NCI-H1417 (cell line): Measurements from ENCODE around the gene KRT38.

ENCODE experiments used
- DNase-seq, 3 experiments: peaks; one replicate each; lab custom pipeline; 2025; lab: John Stamatoyannopoulos, UW

Gene KRT38

DNA sequence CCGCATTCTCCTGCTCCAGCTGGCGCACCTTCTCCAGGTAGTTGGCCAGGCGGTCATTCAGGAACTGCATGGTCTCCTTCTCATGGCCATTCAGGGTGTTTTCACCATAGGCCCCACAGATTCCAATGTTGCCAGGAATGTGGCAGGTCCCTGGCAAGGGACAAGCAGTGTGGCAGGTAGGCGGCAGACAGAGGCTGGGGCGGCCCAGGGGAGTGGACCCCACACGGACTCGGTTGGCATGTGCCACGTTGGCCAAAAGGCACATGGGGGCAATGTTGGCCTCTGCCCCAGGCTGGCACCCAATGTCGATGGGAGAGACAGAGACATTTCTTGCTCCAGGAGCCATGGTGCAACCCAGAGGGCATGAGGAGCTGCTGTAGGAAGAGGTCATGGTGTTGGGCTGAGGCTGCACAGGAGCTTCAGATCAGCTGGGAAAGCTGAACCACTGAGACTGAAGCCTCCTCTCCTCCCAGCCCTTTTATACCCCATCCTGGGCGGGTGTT, at the start of gene KRT38:
Gene KRT38 (minus strand): TSS at position 453 of the 503 bp plus-strand sequence. CDS start 62 bp downstream, at position 391.
- no peak for DNase-seq

DNA sequence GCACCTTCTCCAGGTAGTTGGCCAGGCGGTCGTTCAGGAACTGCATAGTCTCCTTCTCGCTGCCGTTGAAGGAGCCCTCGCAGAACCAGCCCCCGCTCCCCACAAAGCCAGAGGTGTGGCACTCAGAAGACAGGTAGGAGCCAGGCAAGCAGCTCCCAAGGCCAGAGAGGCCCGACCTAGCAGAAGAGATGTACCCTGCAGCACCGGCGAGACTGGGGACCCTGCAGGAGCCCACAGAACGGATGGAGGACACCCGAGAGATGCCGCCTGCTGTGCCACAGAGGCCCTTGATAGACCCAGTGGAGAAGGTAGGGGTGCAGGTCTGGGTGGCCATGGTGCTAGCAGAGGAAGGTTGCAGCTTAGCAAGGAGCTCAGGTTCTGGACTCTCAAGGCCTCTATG, 48.7 kb upstream of the KRT38 start, which contains the start of gene KRT36:
Gene KRT36 (minus strand): TSS at position 380 of the 400 bp plus-strand sequence. CDS start 46 bp downstream, at position 334.
- no peak for DNase-seq

DNA sequence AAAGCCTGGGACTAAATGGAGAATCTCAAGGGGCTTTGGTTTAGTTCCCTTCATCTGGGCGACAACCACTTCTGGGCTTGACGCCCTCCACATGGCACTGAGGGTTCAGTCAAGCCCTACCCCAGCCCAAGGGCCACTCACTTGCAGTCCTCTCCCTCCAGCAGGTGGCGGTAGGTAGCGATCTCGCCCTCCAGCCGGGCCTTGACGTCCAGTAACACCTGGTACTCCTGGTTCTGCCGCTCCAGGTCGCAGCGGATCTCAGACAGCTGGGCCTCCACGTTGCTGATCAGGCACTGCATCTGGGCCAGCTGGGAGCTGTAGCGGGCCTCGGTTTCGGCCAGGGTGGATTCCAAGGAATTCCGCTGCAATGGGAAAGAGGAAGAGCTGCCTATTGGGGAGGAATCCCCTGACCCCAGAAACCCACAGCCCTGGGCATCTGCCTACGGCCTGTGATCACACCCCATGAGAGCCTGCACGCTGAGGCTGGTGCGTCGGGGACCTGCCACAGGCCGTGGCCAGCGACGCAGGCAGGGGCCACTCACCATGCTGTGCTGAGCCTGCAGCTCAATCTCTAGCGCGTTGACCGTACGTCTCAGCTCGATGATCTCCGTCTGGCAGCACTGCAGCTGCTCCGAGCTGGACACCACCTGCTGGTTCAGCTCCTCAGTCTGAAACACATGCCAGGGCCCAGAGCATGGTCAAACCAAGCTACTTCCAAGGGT, 46.2 kb upstream of the KRT38 start:
- no peak for DNase-seq

DNA sequence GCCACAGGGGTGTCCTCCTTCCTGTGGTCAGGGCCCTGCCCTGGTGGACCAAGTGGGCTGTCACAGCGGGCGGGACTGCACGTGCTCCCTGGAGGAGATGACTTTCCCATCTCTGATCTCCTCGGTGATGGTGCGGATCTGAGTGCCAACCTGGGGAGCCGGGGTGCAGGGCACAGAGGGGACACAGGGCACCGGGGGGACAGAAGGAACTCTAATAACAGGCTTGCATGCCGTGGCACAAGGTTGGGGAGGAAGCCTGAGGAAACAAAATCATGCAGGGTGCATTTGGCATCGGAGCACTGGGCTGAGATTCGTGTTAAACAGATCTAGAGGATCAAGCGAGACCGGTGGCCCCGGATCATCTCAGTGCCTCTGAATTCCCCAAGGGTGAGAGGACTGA, 45.5 kb upstream of the KRT38 start:
- no peak for DNase-seq

DNA sequence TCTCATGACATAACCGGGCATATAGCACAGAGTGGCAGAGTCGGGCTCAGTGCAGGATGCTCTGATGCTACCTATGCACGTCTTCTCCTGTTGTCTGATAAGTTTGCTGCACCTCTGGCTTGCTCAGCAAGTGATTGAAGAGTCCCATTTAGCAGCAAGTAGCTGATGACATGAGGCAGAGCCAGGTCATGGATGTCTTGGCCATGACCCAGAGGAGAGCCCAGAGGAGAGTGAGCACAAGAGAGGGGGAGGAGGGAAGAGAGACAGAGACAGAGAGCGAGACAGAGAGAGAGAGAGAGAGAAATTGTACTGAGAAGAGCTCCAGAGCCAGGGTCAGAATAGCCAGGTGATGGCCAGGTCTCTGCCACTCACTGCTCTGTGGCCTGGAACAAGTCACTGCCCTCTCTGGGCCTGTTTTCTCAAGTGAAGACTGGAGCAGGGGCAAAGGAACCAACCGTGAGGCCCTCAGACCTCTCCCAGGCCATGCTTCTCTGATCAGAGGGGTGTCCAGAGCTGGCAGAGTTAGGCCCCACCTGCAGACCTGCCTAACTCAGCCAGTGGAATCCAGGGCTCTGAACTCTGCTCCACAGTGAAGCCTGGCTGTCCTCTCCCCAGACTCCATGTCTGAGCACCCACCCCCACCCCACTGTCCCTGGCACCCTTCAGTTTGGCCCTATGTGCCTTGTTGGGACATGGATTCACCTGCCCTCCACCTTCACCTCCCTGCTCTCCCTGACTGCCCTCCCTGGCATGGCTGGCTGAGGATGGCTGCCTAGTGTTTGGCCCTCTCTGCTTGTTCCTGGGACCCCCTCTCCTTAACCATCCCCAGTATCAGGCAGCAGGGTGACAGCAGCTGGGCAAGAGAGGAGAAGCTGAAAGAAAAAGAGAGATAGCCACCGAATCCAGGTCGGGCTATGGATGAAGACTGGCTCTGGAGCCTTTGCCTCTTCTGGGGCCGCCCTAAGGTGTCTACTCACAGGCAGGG, 44.4 kb upstream of the KRT38 start:
- no peak for DNase-seq

DNA sequence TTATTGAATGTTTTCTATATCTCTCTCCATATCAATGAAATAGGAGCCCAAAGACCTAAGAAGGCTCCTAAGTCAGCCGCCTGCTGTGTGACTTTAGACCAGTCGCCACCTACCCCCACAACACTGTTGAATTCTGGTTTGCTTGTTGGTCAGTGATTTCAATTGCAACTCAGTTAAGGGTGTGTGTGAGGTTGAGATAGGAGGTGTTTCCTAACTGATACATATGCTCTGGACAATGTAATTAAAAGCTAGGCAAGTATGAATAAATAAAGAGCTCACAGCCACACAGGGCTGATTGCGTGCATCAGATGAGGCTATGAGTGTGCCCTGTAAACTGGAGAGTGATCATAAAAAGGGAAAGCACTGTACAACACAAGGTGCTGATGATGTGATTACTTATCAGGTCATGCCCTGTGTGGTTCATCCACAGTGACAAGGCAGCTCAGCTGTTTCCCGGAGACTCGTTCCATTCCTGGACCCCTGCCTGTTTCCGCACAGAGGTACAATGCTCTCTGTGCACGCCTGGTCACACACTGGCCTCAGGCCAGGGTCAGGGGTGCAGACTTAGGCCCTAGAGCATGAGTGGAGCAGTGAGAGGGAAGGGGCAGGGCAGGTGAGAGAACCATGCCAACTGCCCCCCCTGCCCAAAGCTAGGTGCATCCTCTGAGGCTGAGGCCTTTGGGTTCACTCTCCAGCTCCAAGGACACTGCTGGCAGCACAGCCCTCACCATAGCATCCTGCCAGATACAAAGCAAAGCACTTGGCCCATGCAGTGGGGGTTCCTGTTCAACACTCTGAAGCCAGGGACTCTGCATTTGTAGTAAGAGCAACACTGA, 43.4 kb upstream of the KRT38 start:
- DNase-seq, result no peak

DNA sequence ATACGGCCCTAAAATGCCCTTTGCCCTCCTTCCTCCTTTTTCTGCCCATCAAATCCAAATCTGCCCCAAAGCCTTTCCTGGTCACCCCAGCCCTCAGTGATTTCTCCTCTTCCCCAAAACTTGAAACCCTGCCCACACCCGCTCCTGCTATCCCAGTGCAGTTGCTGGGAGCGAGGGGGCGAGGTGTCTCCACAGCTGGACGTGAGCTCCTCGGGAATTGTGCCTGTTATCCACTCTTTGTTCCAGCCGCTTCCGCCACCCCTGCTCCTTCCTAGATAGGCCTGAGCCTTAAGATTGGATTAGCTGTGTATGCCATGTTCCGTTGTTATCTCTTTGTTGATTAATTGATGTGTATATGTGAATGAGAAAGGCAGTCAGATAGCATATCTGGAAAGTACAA, 42.7 kb upstream of the KRT38 start:
- DNase-seq, result no peak

DNA sequence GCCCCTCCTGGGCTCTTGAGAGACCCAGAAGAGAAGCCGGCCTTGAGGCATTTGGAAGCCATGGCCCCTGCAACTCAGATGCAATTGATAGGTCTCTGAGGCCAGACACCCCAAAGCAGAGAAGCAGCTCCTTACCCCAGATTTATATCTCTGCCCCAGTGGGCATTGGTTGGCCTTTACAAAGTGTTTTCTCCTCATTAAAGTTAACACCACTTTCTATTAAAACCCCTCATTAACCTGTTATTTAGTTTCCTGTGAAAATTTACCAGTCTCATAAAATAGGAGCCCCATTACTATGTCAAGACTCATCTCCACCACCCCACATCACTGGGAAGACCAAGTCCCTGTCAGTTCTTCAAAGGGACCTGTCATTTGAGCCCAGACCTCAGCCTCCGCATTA, 40.3 kb upstream of the KRT38 start, which contains the start of gene KRT35:
Gene KRT35 (minus strand): TSS at position 116 of the 400 bp plus-strand sequence. CDS start 54 bp downstream, at position 62.
- DNase-seq, result no peak

DNA sequence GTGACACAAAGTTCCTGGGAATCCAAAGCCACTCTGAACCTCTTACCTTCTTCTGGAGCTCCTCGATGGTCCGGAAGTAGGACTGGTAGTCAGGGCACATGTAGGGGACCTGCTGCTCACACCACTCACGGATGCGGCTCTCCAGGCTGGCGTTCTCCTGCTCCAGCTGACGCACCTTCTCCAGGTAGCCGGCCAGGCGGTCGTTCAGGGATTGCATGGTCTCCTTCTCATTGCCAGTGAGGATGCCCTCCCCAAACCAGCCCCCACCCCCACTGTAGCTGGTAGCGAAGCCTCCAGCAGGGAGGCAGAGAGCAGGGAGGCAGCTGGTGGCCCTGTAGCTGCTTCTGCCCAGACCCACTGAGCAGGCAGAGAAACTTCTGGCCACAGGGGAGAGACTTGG, 39.8 kb upstream of the KRT38 start:
- no peak for DNase-seq

DNA sequence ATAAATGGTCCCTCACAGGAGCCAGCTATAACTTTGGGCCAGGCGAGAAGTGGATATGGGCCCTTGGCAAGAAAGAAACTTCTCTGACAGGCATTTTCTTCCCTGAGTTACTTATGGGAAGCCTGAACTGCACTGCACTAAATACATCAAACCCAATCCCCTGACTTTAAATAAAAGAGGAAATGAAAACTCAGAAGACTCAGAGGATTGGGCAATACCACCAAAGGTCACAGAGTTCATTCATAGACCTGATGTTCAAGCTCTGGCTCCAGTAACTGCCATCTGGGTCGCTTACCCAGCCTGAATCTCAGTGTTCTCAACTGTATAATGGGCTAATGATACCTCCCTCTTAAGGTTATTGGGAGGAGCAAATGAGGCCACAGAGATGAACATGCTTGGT, 39.4 kb upstream of the KRT38 start:
- DNase-seq, result no peak

DNA sequence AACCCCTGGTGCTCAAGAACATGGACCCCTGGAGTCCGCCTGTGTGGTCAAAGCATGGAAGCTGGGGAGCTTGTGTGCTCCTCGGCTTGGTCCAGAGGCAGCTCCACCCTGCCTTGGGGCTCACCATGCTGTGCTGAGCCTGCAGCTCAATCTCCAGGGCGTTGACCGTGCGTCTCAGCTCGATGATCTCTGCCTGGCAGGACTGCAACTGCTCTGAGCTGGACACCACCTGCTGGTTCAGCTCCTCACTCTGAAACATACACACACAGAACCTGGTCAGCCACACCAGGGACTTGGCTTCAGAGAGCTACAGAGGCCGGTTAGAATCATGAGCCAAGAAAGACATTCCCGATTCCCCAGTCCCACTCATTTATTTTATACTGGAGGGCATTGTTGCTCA, 37.5 kb upstream of the KRT38 start:
- DNase-seq, result no peak

DNA sequence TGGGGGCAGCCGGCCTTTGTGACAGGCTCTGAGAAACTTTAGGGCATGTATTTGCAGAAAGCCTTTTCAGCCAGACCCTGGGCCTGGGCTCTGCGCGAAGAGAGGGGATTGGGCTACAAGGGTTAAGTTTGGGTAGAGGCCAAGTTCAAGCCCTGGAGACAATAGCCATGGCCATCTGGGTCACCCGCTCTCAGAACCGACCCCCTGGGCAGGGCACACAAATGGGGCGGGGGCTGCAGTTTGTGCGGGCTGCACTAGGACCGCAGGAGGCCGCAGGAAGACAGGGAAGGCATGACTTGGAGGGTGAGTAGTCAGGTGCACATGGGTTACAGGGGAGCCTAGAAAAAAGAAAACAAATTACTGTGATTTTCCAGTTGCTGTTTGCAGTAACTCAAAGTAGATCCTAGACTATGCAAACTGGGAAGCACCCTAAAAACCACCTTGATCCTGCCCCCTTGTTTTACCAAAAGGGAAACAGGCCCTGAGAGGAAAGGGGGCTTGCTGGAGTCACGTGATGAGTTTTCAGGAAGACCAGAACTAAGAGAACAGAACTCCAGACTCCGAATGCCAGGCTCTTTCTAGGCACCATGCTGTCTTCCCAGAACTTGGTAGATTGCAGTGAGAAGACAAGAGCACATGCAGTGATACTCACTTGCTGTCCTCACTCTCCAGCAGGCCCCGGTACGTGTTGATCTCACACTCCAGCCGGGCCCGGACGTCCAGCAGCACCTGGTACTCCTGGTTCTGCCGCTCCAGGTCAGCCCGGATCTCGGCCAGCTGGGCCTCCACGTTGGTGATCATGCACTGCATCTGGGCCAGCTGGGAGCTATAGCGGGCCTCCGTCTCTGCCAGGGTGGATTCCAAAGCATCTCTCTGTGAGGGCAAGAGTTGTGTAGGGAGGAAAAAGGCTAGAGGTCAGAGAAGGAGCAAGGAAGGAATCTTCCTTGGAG, 36.4 kb upstream of the KRT38 start:
- DNase-seq, result no peak

DNA sequence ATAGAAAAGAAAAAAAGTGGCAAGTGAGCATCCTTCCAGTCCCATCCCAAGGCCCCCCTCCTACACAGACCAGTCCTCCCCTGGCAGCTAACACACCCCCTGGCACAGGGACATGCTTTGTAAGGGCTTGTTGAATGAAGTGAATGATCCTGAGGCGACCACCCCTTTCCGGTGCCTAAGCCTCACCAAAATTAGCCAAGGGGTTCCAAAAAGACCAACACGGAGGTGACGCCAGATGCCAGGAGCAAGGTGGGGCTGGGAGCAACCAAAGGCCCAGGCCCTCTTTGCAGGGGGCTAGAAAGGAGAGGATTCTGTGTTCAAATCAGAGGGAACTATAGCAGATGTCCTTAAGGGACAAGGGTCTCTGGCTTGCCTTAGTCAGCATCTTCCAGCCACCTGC, 34.6 kb upstream of the KRT38 start:
- DNase-seq, result no peak

DNA sequence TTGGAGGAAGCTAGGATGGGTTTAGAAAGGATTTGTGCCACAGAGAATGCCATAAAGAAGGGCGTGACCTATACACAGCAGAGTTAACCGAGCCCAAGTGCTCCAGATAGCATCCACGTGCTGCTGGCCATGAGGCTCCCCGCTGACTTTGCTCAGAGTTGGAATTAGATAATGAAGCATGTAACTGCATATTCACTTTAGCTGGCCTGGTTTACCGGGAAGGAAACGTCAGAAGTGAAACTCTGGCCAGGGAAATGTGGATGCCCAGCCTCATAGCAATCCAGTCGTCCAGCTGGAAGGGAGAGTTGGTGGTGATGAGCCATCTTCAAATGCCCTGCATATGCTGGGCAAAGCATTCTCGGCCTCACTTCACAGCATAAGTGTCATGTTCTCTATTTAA, 34.1 kb upstream of the KRT38 start:
- no peak for DNase-seq

DNA sequence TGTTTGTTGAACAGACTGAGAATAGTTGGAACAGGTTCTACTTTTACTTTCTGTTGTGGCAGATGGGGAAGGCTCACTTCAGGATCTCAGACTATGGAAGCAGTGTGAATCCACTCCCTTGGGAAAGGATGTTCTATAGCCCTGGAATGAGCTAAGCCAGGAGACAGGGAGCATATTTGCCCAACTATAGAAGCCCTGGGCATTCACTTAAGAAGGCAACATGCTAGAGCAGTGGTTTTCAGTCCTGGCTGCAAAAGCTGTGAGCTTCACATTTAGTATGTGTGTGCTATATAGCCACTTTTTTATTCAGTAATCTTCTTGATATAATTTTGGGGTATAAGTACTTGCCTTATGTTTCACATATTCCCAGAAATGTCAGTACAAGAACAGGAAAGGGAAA, 27.6 kb upstream of the KRT38 start:
- DNase-seq, result no peak

DNA sequence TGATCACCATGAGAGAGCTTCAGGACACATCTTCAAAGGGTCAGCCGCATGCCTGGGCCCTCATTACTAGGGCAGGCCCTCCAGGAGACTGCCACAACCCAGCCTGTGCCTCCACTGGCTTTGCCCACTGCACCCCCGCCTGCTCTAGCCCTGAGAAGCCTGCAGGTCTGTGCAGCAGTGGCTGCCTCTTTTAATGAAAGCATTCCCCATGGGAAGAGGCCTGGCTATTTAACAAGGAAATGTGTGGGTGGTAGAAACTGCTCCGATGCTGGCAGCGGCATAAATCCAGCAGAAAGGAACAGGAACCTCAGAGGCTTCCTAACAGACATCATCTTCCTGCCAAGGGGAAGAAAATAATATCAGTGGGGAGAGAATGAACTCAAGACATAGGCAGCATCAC, 26.8 kb upstream of the KRT38 start:
- DNase-seq, result no peak

DNA sequence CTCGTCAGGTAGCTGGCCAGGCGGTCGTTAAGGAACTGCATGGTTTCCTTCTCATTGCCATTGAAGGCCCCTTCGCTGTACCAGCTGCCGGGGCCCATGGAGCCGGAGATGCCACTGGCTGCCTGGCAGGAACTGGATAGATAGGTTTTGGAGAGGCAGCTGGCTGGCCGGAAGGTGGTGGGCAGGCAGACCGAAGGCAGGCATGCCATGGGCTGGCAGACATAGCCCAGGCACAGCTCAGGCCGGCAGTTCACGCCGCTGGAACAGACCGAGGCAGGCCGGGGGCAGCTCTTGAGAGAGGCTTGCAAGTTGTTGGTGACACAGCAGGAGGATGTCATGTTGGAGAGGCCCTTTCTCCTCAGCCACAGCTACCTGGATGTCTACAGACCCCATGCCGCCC, 26.2 kb upstream of the KRT38 start, which contains the start of gene KRT32:
Gene KRT32 (minus strand): TSS at position 399 of the 400 bp plus-strand sequence. CDS start 61 bp downstream, at position 338.
- no peak for DNase-seq

DNA sequence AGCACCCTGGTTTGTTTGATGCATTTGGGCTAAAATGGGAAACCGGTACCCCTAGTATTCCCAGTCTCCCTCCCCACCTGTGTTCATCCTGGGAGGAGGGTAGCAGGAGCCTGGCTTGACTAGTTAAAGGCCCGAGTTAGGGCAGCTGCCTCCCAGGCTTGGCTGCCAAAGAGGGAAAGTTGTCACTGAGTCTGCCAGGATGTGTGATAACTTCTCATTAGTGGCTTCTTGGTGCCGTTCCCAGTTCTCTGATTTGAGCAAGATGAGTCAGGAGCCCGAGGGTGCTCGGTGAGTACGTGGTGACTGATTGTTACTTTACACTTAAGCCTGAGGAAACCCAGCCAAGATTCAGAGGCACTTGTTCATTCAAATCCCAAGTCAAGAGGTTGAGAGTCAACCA, 23.9 kb upstream of the KRT38 start:
- no peak for DNase-seq

DNA sequence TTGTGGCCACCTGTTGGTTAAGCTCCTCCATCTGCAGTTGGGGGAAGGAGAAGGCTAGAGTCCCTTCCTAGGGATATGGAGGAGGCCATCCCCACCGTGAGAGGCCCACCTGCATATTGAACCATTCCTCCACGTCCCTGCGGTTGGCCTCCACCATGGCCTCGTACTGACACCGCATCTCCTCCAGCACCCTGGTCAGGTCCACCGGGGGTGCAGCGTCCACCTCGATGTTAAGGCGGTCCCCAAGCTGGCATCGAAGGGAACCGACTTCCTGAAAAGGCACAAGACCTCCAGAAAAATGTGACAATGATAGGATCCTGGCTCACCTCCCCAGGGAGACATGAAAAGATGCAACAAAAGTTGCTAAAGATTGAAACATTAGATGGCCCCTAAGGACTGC, 23.4 kb upstream of the KRT38 start:
- DNase-seq, result no peak

DNA sequence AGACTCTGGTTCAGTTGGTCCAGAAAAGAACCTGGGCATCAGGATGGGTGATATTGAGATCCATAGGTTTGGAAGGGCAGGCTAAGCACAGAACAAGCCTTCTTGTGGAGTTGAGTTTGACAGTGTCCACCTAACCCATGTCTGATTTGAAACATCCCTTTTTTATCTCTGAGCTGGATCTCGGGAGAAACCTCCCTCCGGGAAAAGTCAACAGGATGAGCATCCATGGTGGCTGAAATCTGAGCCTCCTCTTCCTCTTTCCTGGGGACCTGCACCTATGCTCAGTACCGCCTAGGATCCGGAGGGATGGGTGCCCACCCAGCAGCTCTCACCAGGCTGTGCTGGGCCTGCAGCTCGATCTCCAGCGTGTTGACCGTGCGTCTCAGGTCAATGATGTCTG, 23.0 kb upstream of the KRT38 start:
- DNase-seq, result no peak

DNA sequence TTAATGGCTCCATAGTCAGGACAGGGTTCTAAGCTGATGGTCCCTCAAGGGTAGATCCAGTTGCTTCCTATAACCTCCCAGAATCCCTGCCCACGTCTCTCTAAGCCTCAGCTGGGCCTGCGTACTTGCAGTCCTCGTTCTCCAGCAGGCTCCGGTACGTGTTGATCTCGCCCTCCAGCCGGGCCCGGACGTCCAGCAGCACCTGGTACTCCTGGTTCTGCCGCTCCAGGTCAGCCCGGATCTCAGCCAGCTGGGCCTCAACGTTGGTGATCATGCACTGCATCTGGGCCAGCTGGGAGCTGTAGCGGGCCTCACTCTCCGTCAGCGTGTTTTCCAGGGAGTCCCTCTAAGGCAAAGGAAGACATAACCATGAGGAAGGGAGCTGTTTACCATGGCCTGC, 21.9 kb upstream of the KRT38 start:
- DNase-seq, result no peak
